Stomach (tissue), 9 donors: ENCODE measurements around the gene PPP5C. TPM values are rescaled to one million over a fixed set of nuclear protein-coding genes. Genes with fewer than 3 reads are reported as not detected.

ENCODE experiments used
- DNase-seq, 2 donors: peaks; one replicate each; pipeline versions ENCODE4 v3.0.0 to v3.0.0-alpha.2; 2013 to 2019
- H3K27ac ChIP-seq, 5 donors: fragments of 200-600 bp in 4 of 5; sonication (generic) in 4 of 5; one replicate each; pipeline ENCODE4 v1.5.1; 2013 to 2019; ENCODE audit warnings: mild to moderate bottlenecking in 1 of 5, moderate library complexity in 1 of 5
- H3K27me3 ChIP-seq, 3 donors: fragments of 200-600 bp; sonication (generic); one replicate each; pipeline ENCODE4 v1.5.1; 2017 to 2019; ENCODE audit warnings: mixed run types in 1 of 3
- H3K36me3 ChIP-seq, 4 donors: fragments of 200-600 bp; sonication (generic); 1 replicate in 3 of 4; 2 replicates in 1 of 4; pipeline ENCODE4 v1.5.1; 2016 to 2019
- H3K4me1 ChIP-seq, 4 donors: fragments of 200-600 bp; sonication (generic); one replicate each; pipeline ENCODE4 v1.5.1; 2016 to 2019
- H3K4me3 ChIP-seq, 4 donors: fragments of 200-600 bp; sonication (generic) in 3 of 4; one replicate each; pipeline ENCODE4 v1.5.1; 2016 to 2019; ENCODE audit warnings: mild to moderate bottlenecking in 1 of 4
- H3K9me3 ChIP-seq, 4 donors: fragments of 200-600 bp; sonication (generic); one replicate each; pipeline ENCODE4 v1.5.1; 2016 to 2019
- CTCF ChIP-seq, 7 experiments: fragments of 450-650 bp in 4 of 7; fragments of 200-600 bp in 3 of 7; sonication (generic) in 3 of 7; IDR thresholded peaks; one replicate each; pipeline ENCODE4 v1.5.1; 2016 to 2019; ENCODE audit warnings: antibody characterized with exemption in 7 of 7, control low read depth in 2 of 7, mild to moderate bottlenecking in 1 of 7
- EP300 ChIP-seq: sonication (generic); formaldehyde crosslinking; IDR thresholded peaks from one replicate; pipeline ENCODE4 v1.6.1; 2017; ENCODE audit warnings: antibody characterized with exemption
- POLR2A ChIP-seq, 4 donors: fragments of 450-650 bp; IDR thresholded peaks; one replicate each; pipeline ENCODE4 v1.6.1; 2016; ENCODE audit warnings: antibody characterized with exemption in 4 of 4, control low read depth in 2 of 4, mild to moderate bottlenecking in 1 of 4, moderate library complexity in 1 of 4
- POLR2AphosphoS5 ChIP-seq, 3 donors: sonication (generic); formaldehyde crosslinking; IDR thresholded peaks; one replicate each; pipeline ENCODE4 v1.6.1; 2016; ENCODE audit warnings: antibody characterized with exemption in 3 of 3
- WGBS, 5 donors: extraction: QIAGEN DNeasy Blood & Tissue Kit in 3 of 5; methylation state at CpG; one replicate each; pipeline versions ENCODE4 v1.1.5 to v1.1.7; 2013 to 2018; 5-methylcytosine and 5-hydroxymethylcytosine counted together
- intact Hi-C: fragments of 100-400 bp; cut with DNase I; formaldehyde crosslinking; loops from one replicate; pipeline ENCODE4 v1.15.1; 2023; ENCODE audit warnings: low total_unique reads
- polyA plus RNA-seq, 3 donors: library from polyadenylated mRNA; stranded (reverse); fragments of 200-250 nt; gene quantifications; one replicate each; pipeline ENCODE4 v1.2.3, GENCODE V29; 2013
- total RNA-seq, 5 donors: library from RNA; depleted of rRNA; stranded (reverse); fragments of >200 nt; gene quantifications; one replicate each; pipeline versions ENCODE4 v1.1.0 to v1.2.3, GENCODE V29; 2014 to 2016
- donor health status: healthy with polysubstance abuse.
- donor health status: Bipolar disorder and iron deficiency.
- donor health status: healthy.

PPP5C gene
- total and polyA plus RNA-seq, 8 donors = 29.6 to 124 (median 63.4) TPM

- H3K4me1 ChIP-seq = peaks cover 0 to 20% (median 8%) of the 10 kb centered on the region in 4 donors
- DNase-seq = no peak
- no peaks in the 10 kb centered on the region for H3K9me3 ChIP-seq
- TF ChIP-seq POLR2AphosphoS5 (IDR thresholded peaks at IDR 0.05) = no peak
- no peak for TF ChIP-seq POLR2A (IDR thresholded peaks at IDR 0.05)
- TF ChIP-seq CTCF (IDR thresholded peaks at IDR 0.05) = no peak
- no peak for TF ChIP-seq EP300
- no peaks in the 10 kb centered on the region for H3K27me3 ChIP-seq
- 89 to 94% (median 90%) methylated on average over 15 of the region's 15 CpGs for WGBS, 5 donors
- H3K27ac ChIP-seq = no peak overlapping the region
- peaks cover 46 to 97% (median 90%) of the 10 kb centered on the region in 4 donors for H3K36me3 ChIP-seq
- intact Hi-C loops = no loop called here
- H3K4me3 ChIP-seq = no peak overlapping the region
Observed at GRCh38 chr19:46381756-46382345, 35.0 kb downstream of the PPP5C start.

- Histone ChIP-seq H3K9me3 (no peaks in the 10 kb centered on the region), H3K36me3 (peaks cover 57 to 98% (median 95%) of the 10 kb centered on the region in 4 donors), H3K4me1 (peaks cover 0 to 12% (median 4%) of the 10 kb centered on the region in 4 donors), H3K27me3 (no peaks in the 10 kb centered on the region), H3K27ac (no peak overlapping the region), H3K4me3 (no peak overlapping the region)
- WGBS, 5 donors = 78 to 87% (median 83%) methylated on average over 22 to 23 of the region's 23 CpGs
- intact Hi-C loops = no loop called here
- TF ChIP-seq CTCF (IDR thresholded peaks at IDR 0.05) = no peak
- TF ChIP-seq EP300 = no peak
- no peak for TF ChIP-seq POLR2AphosphoS5 (IDR thresholded peaks at IDR 0.05)
- no peak for TF ChIP-seq POLR2A (IDR thresholded peaks at IDR 0.05)
- DNase-seq = no peak
Observed at GRCh38 chr19:46383171-46383815, 36.4 kb downstream of the PPP5C start.

- TF ChIP-seq POLR2A (IDR thresholded peaks at IDR 0.05) (no peak), CTCF (IDR thresholded peaks at IDR 0.05) (no peak), POLR2AphosphoS5 (IDR thresholded peaks at IDR 0.05) (no peak), EP300 (no peak)
- peaks cover 0 to 6% (median under 1%) of the 10 kb centered on the region in 4 donors for H3K4me1 ChIP-seq
- H3K4me3 ChIP-seq = no peak overlapping the region
- DNase-seq = no peak
- intact Hi-C loops = no loop called here
- H3K9me3 ChIP-seq = no peaks in the 10 kb centered on the region
- H3K27me3 ChIP-seq = no peaks in the 10 kb centered on the region
- H3K36me3 ChIP-seq = peaks cover 61 to 99% (median 96%) of the 10 kb centered on the region in 4 donors
- H3K27ac ChIP-seq = no peak overlapping the region
- 67 to 83% (median 75%) methylated on average over 6 to 7 of the region's 7 CpGs for WGBS, 5 donors
Observed at GRCh38 chr19:46383846-46384245, 37.0 kb downstream of the PPP5C start.

- Histone ChIP-seq H3K4me1 (peaks cover 0 to under 1% (median 0%) of the 10 kb centered on the region in 4 donors), H3K4me3 (no peak overlapping the region), H3K27me3 (no peaks in the 10 kb centered on the region), H3K9me3 (no peaks in the 10 kb centered on the region), H3K27ac (no peak overlapping the region), H3K36me3 (peaks cover 59 to 100% (median 96%) of the 10 kb centered on the region in 4 donors)
- no peak for TF ChIP-seq EP300
- TF ChIP-seq CTCF (IDR thresholded peaks at IDR 0.05) = no peak
- no peak for TF ChIP-seq POLR2AphosphoS5 (IDR thresholded peaks at IDR 0.05)
- no peak for TF ChIP-seq POLR2A (IDR thresholded peaks at IDR 0.05)
- no peak for DNase-seq
- intact Hi-C loops = no loop called here
- WGBS, 5 donors = 87 to 92% (median 90%) methylated on average over 5 to 11 of the region's 11 CpGs
Observed at GRCh38 chr19:46384396-46384795, 37.5 kb downstream of the PPP5C start.
